Fibroblast of the aortic adventitia (primary cell): ENCODE data around the gene SEZ6L2. TPM values are rescaled to one million over a fixed set of nuclear protein-coding genes. Genes with fewer than 3 reads are reported as not detected.

ENCODE experiments used
- DNase-seq: peaks from one replicate; pipeline ENCODE4 v3.0.0-alpha.2; 2010; ENCODE audit warnings: low read depth
- H3K4me3 ChIP-seq: 2 replicates; pipeline ENCODE4 v1.5.1; 2011; ENCODE audit warnings: low read depth, mild to moderate bottlenecking, control low read depth, low read length, moderate library complexity
- CTCF ChIP-seq: IDR thresholded peaks from 2 replicates; pipeline ENCODE4 v1.5.1; 2011; ENCODE audit warnings: mild to moderate bottlenecking, low read length, control low read depth, inconsistent platforms; ENCODE audit not compliant: insufficient read depth
- total RNA-seq: library from RNA; depleted of rRNA; stranded (reverse); fragments of >200 nt; gene quantifications from 2 replicates; pipeline ENCODE4 v1.2.3, GENCODE V29; 2012; ENCODE audit warnings: low replicate concordance

The SEZ6L2 gene
- total RNA-seq, 1 donor: 1.4 TPM

GRCh38 chr16:29843931-29844330 lies 55.4 kb downstream of the SEZ6L2 start:
- no peak for DNase-seq
- H3K4me3 ChIP-seq: no peak overlapping the region
- no peak for TF ChIP-seq CTCF

- no peak for TF ChIP-seq CTCF
- DNase-seq: no peak
- no peak overlapping the region for H3K4me3 ChIP-seq
Measured at GRCh38 chr16:29842732-29843346, 56.5 kb downstream of the SEZ6L2 start.

- no peak for TF ChIP-seq CTCF
- H3K4me3 ChIP-seq: no peak overlapping the region
- DNase-seq: no peak
Measured at GRCh38 chr16:29841631-29842030, 57.7 kb downstream of the SEZ6L2 start.

- DNase-seq: no peak
- TF ChIP-seq CTCF: no peak
- no peak overlapping the region for H3K4me3 ChIP-seq
Measured at GRCh38 chr16:29840240-29840639, 59.1 kb downstream of the SEZ6L2 start.

GRCh38 chr16:29839822-29840221 lies 59.5 kb downstream of the SEZ6L2 start:
- DNase-seq: no peak
- no peak for TF ChIP-seq CTCF
- H3K4me3 ChIP-seq: no peak overlapping the region

GRCh38 chr16:29837841-29838240 lies 61.5 kb downstream of the SEZ6L2 start:
- no peak for DNase-seq
- TF ChIP-seq CTCF: no peak
- no peak overlapping the region for H3K4me3 ChIP-seq

- no peak for TF ChIP-seq CTCF
- no peak overlapping the region for H3K4me3 ChIP-seq
- no peak for DNase-seq
Measured at GRCh38 chr16:29836623-29837022, 62.7 kb downstream of the SEZ6L2 start.
